ENCODE results near the gene ZBTB9.
"Not testable (repeated sequence)": the region's sequence is repeated elsewhere in the genome, so short reads cannot be mapped to it uniquely, and the experiment has no call there.

ZBTB9 gene

GRCh38 chr6:33477864-33478263, 23.5 kb downstream of the ZBTB9 start:
- Histone ChIP-seq H3F3A (ENCODE audit: insufficient read depth, low read length) (no peaks in the 10 kb centered on the region), H3K36me3 (ENCODE audit: insufficient read depth, low read length) (no peaks in the 10 kb centered on the region), H2AFZ (ENCODE audit: low read length) (no peak overlapping the region), H3K4me1 (ENCODE audit: insufficient read depth, low read length, severe bottlenecking) (no peaks in the 10 kb centered on the region), H3K4me2 (ENCODE audit: low read length) (no peak overlapping the region), H4K20me1 (ENCODE audit: insufficient read depth, low read length) (no peaks in the 10 kb centered on the region), H3K9me3 (ENCODE audit: low read length) (no peaks in the 10 kb centered on the region), H3K4me3 (ENCODE audit: low read depth, low read length, poor library complexity, severe bottlenecking) (no peak overlapping the region), H3K79me2 (ENCODE audit: insufficient read depth, low read length) (no peaks in the 10 kb centered on the region), H3K9me2 (ENCODE audit: low read depth, low read length) (no peaks in the 10 kb centered on the region), H3K9ac (ENCODE audit: low read length) (no peak overlapping the region), H3K27ac (ENCODE audit: low read depth, low read length, poor library complexity, severe bottlenecking) (no peak overlapping the region), H3K27me3 (ENCODE audit: insufficient read depth, low read length) (no peaks in the 10 kb centered on the region)
- TF ChIP-seq, protein P1, sequence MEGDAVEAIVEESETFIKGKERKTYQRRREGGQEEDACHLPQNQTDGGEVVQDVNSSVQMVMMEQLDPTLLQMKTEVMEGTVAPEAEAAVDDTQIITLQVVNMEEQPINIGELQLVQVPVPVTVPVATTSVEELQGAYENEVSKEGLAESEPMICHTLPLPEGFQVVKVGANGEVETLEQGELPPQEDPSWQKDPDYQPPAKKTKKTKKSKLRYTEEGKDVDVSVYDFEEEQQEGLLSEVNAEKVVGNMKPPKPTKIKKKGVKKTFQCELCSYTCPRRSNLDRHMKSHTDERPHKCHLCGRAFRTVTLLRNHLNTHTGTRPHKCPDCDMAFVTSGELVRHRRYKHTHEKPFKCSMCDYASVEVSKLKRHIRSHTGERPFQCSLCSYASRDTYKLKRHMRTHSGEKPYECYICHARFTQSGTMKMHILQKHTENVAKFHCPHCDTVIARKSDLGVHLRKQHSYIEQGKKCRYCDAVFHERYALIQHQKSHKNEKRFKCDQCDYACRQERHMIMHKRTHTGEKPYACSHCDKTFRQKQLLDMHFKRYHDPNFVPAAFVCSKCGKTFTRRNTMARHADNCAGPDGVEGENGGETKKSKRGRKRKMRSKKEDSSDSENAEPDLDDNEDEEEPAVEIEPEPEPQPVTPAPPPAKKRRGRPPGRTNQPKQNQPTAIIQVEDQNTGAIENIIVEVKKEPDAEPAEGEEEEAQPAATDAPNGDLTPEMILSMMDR (IDR thresholded peaks at IDR 0.05; ENCODE audit: low read length) = no peak
- no peak for TF ChIP-seq EZH2 (IDR thresholded peaks at IDR 0.05; ENCODE audit: borderline replicate concordance, low read length)

DNA sequence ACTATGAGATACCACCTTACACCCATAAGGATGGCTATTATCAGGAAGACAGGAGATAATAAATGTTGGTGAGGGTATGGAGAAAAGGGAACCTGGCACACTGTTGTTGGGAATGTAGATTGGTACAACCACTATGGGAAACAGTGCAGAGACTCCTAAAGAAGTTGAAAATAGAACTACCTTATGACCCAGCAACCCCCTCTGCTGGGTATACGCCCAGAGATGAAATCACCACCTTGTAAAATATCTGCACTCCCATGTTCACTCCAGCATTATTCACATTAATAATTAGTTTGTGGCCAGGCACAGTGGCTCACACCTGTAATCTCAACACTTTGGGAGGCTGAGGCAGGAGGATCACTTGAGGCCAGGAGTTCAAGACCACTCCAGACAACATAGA, 26.8 kb downstream of the ZBTB9 start:
- H3K4me2 ChIP-seq (ENCODE audit: low read length) = no peak overlapping the region
- H3K79me2 ChIP-seq (ENCODE audit: insufficient read depth, low read length) = no peaks in the 10 kb centered on the region
- no peak overlapping the region for H3K4me3 ChIP-seq (ENCODE audit: low read depth, low read length, poor library complexity, severe bottlenecking)
- H4K20me1 ChIP-seq (ENCODE audit: insufficient read depth, low read length) = no peaks in the 10 kb centered on the region
- no peak overlapping the region for H2AFZ ChIP-seq (ENCODE audit: low read length)
- TF ChIP-seq, protein P1 (IDR thresholded peaks at IDR 0.05; ENCODE audit: low read length) = no peak
- no peak for TF ChIP-seq EZH2 (IDR thresholded peaks at IDR 0.05; ENCODE audit: borderline replicate concordance, low read length)
- no peaks in the 10 kb centered on the region for H3K27me3 ChIP-seq (ENCODE audit: insufficient read depth, low read length)
- H3K9me3 ChIP-seq (ENCODE audit: low read length) = no peaks in the 10 kb centered on the region
- H3K9ac ChIP-seq (ENCODE audit: low read length) = no peak overlapping the region
- H3K9me2 ChIP-seq (ENCODE audit: low read depth, low read length) = no peaks in the 10 kb centered on the region
- no peaks in the 10 kb centered on the region for H3K4me1 ChIP-seq (ENCODE audit: insufficient read depth, low read length, severe bottlenecking)
- no peak overlapping the region for H3K27ac ChIP-seq (ENCODE audit: low read depth, low read length, poor library complexity, severe bottlenecking)
- H3F3A ChIP-seq (ENCODE audit: insufficient read depth, low read length) = no peaks in the 10 kb centered on the region
- no peaks in the 10 kb centered on the region for H3K36me3 ChIP-seq (ENCODE audit: insufficient read depth, low read length)

- not testable (repeated sequence) for H3K27ac ChIP-seq (ENCODE audit: low read depth, low read length, poor library complexity, severe bottlenecking); H3K9me2 ChIP-seq (ENCODE audit: low read depth, low read length); H3K4me2 ChIP-seq (ENCODE audit: low read length); H3K4me1 ChIP-seq (ENCODE audit: insufficient read depth, low read length, severe bottlenecking); H4K20me1 ChIP-seq (ENCODE audit: insufficient read depth, low read length); H3K36me3 ChIP-seq (ENCODE audit: insufficient read depth, low read length); H3K9me3 ChIP-seq (ENCODE audit: low read length); H3K79me2 ChIP-seq (ENCODE audit: insufficient read depth, low read length); H3K27me3 ChIP-seq (ENCODE audit: insufficient read depth, low read length); H3K4me3 ChIP-seq (ENCODE audit: low read depth, low read length, poor library complexity, severe bottlenecking); H2AFZ ChIP-seq (ENCODE audit: low read length); H3K9ac ChIP-seq (ENCODE audit: low read length); H3F3A ChIP-seq (ENCODE audit: insufficient read depth, low read length)
These were observed 28.2 kb downstream of the ZBTB9 start for GRCh38 chr6:33482620-33483019.

GRCh38 chr6:33483678-33484077, 29.3 kb downstream of the ZBTB9 start:
- TF ChIP-seq EZH2 (IDR thresholded peaks at IDR 0.05; ENCODE audit: borderline replicate concordance, low read length) = no peak
- TF ChIP-seq, protein P1 (IDR thresholded peaks at IDR 0.05; ENCODE audit: low read length) = no peak
- no peak overlapping the region for H2AFZ ChIP-seq (ENCODE audit: low read length)
- no peaks in the 10 kb centered on the region for H3K36me3 ChIP-seq (ENCODE audit: insufficient read depth, low read length)
- H4K20me1 ChIP-seq (ENCODE audit: insufficient read depth, low read length) = no peaks in the 10 kb centered on the region
- H3K4me3 ChIP-seq (ENCODE audit: low read depth, low read length, poor library complexity, severe bottlenecking) = no peak overlapping the region
- H3K4me2 ChIP-seq (ENCODE audit: low read length) = no peak overlapping the region
- no peak overlapping the region for H3K27ac ChIP-seq (ENCODE audit: low read depth, low read length, poor library complexity, severe bottlenecking)
- H3K9me2 ChIP-seq (ENCODE audit: low read depth, low read length) = no peaks in the 10 kb centered on the region
- H3K4me1 ChIP-seq (ENCODE audit: insufficient read depth, low read length, severe bottlenecking) = no peaks in the 10 kb centered on the region
- H3K9me3 ChIP-seq (ENCODE audit: low read length) = no peaks in the 10 kb centered on the region
- H3K9ac ChIP-seq (ENCODE audit: low read length) = no peak overlapping the region
- H3K79me2 ChIP-seq (ENCODE audit: insufficient read depth, low read length) = no peaks in the 10 kb centered on the region
- no peaks in the 10 kb centered on the region for H3K27me3 ChIP-seq (ENCODE audit: insufficient read depth, low read length)
- H3F3A ChIP-seq (ENCODE audit: insufficient read depth, low read length) = no peaks in the 10 kb centered on the region

DNA sequence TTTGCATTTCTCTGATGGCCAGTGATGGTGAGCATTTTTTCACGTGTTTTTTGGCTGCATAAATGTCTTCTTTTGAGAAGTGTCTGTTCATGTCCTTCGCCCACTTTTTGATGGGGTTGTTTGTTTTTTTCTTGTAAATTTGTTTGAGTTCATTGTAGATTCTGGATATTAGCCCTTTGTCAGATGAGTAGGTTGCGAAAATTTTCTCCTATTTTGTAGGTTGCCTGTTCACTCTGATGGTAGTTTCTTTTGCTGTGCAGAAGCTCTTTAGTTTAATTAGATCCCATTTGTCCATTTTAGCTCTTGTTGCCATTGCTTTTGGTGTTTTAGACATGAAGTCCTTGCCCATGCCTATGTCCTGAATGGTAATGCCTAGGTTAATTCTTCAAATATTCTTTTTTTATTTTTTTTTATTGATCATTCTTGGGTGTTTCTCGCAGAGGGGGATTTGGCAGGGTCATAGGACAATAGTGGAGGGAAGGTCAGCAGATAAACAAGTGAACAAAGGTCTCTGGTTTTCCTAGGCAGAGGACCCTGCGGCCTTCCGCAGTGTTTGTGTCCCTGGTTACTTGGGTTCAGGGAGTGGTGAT, 30.4 kb downstream of the ZBTB9 start:
- H3K79me2 ChIP-seq (ENCODE audit: insufficient read depth, low read length); H3K27ac ChIP-seq (ENCODE audit: low read depth, low read length, poor library complexity, severe bottlenecking); H3K9me3 ChIP-seq (ENCODE audit: low read length); H3K27me3 ChIP-seq (ENCODE audit: insufficient read depth, low read length); H3K4me1 ChIP-seq (ENCODE audit: insufficient read depth, low read length, severe bottlenecking); H3K36me3 ChIP-seq (ENCODE audit: insufficient read depth, low read length); H3K4me2 ChIP-seq (ENCODE audit: low read length); H3K9ac ChIP-seq (ENCODE audit: low read length); H3K9me2 ChIP-seq (ENCODE audit: low read depth, low read length); H4K20me1 ChIP-seq (ENCODE audit: insufficient read depth, low read length); H3K4me3 ChIP-seq (ENCODE audit: low read depth, low read length, poor library complexity, severe bottlenecking); H3F3A ChIP-seq (ENCODE audit: insufficient read depth, low read length); H2AFZ ChIP-seq (ENCODE audit: low read length): not testable (repeated sequence)

All from OCI-LY1 (cell line).